IMR-90 (cell line): Measurements from ENCODE around the gene SIGLECL1. TPM values are rescaled to one million over a fixed set of nuclear protein-coding genes. Genes with fewer than 3 reads are reported as not detected.

Source experiments
- ATAC-seq: fragments of 200-7000 bp; cut with Tn5 transposase; 2 replicates; pipeline ENCODE4 v1.9.1; 2020; ENCODE audit warnings: low read depth, mild to moderate bottlenecking, moderate library complexity
- BruUV-seq: library from RNA; stranded (reverse); fragments of 400-500 nt; replicated peaks from 2 replicates; lab custom pipeline; 2021; lab: Mats Ljungman, UMichigan
- CTCF ChIA-PET: fragments of 300-600 bp; formaldehyde crosslinking; extraction: SDS; loops from one replicate; lab custom pipeline; 2021; ENCODE audit warnings: antibody characterized with exemption; lab: Yijun Ruan, JAX
- POLR2A ChIA-PET: fragments of 300-600 bp; sonication (Branson Sonifier 250); formaldehyde crosslinking; loops from one replicate; lab custom pipeline; 2022; ENCODE audit warnings: antibody characterized with exemption; ENCODE audit not compliant: unreplicated experiment; lab: Charles Lee
- DNase-seq: peaks from one replicate; pipeline ENCODE4 v3.0.0; 2013
- H2AFZ ChIP-seq: replicated peaks from 2 replicates; pipeline ENCODE3; 2013; ENCODE audit warnings: low read length, mild to moderate bottlenecking; ENCODE audit not compliant: poor library complexity
- H2AK5ac ChIP-seq: 2 replicates; pipeline ENCODE4 v1.6.1; 2013; ENCODE audit warnings: low read depth, low read length, inconsistent platforms
- H2AK9ac ChIP-seq: replicated peaks from 2 replicates; pipeline ENCODE3; 2013; ENCODE audit warnings: mild to moderate bottlenecking, low read depth, low read length, moderate library complexity; ENCODE audit not compliant: poor library complexity
- H2BK120ac ChIP-seq: 2 replicates; pipeline ENCODE4 v1.6.1; 2013; ENCODE audit warnings: low read depth, low read length, inconsistent platforms
- H2BK15ac ChIP-seq: 3 replicates; pipeline ENCODE4 v1.6.1; 2013; ENCODE audit warnings: low read depth, low read length, inconsistent platforms
- H2BK20ac ChIP-seq: 2 replicates; pipeline ENCODE4 v1.6.1; 2013; ENCODE audit warnings: low read depth, mild to moderate bottlenecking, inconsistent platforms, low read length, moderate library complexity
- H2BK5ac ChIP-seq: 2 replicates; pipeline ENCODE4 v1.6.1; 2013; ENCODE audit warnings: mild to moderate bottlenecking, low read depth, low read length, inconsistent platforms; ENCODE audit not compliant: poor library complexity, severe bottlenecking
- H3K14ac ChIP-seq: replicated peaks from 2 replicates; pipeline ENCODE4 v1.6.1; 2013; ENCODE audit warnings: low read depth, low read length, inconsistent platforms
- H3K18ac ChIP-seq: 2 replicates; pipeline ENCODE4 v1.6.1; 2013; ENCODE audit warnings: low read depth, low read length, control low read depth
- H3K23ac ChIP-seq: 2 replicates; pipeline ENCODE4 v1.6.1; 2013; ENCODE audit warnings: low read depth, low read length, inconsistent platforms
- H3K27ac ChIP-seq: 2 replicates; pipeline ENCODE4 v1.5.1; 2013; ENCODE audit warnings: mild to moderate bottlenecking, control low read depth, low read length; ENCODE audit not compliant: insufficient read depth
- H3K27me3 ChIP-seq: 2 replicates; pipeline ENCODE4 v1.6.1; 2013; ENCODE audit warnings: low read length; ENCODE audit not compliant: control insufficient read depth, insufficient read depth
- H3K36me3 ChIP-seq: 2 replicates; pipeline ENCODE4 v1.6.1; 2013; ENCODE audit warnings: low read length, mixed read lengths; ENCODE audit not compliant: control insufficient read depth, insufficient read depth
- H3K4ac ChIP-seq: 2 replicates; pipeline ENCODE4 v1.6.1; 2013; ENCODE audit warnings: low read depth, low read length, inconsistent platforms
- H3K4me1 ChIP-seq: 2 replicates; pipeline ENCODE4 v1.6.1; 2013; ENCODE audit warnings: low read length, mixed read lengths; ENCODE audit not compliant: control insufficient read depth, insufficient read depth
- H3K4me2 ChIP-seq: 2 replicates; pipeline ENCODE4 v1.6.1; 2013; ENCODE audit warnings: low read depth, mild to moderate bottlenecking, control low read depth, low read length, moderate library complexity
- H3K4me3 ChIP-seq: 2 replicates; pipeline ENCODE4 v1.5.1; 2013; ENCODE audit warnings: low read depth, mild to moderate bottlenecking, control low read depth, low read length, moderate library complexity; ENCODE audit not compliant: insufficient read depth
- H3K56ac ChIP-seq: 2 replicates; pipeline ENCODE4 v1.6.1; 2013; ENCODE audit warnings: low read length, inconsistent platforms; ENCODE audit not compliant: insufficient read depth; ENCODE audit errors: extremely low read depth
- H3K79me1 ChIP-seq, 2 experiments: 2 replicates each; pipeline ENCODE4 v1.6.1; 2013; ENCODE audit warnings: low read length in 2 of 2, inconsistent platforms in 1 of 2, low read depth in 1 of 2
- H3K9ac ChIP-seq: 2 replicates; pipeline ENCODE4 v1.6.1; 2013; ENCODE audit warnings: low read depth, low read length, control low read depth
- H3K9me1 ChIP-seq: 2 replicates; pipeline ENCODE4 v1.6.1; 2013; ENCODE audit warnings: low read length, inconsistent platforms; ENCODE audit not compliant: insufficient read depth
- H3K9me3 ChIP-seq: 2 replicates; pipeline ENCODE4 v1.6.1; 2013; ENCODE audit warnings: low read length; ENCODE audit not compliant: control insufficient read depth, insufficient read depth
- H4K20me1 ChIP-seq: 2 replicates; pipeline ENCODE4 v1.6.1; 2013; ENCODE audit warnings: low read length, inconsistent platforms; ENCODE audit not compliant: insufficient read depth
- H4K5ac ChIP-seq: 2 replicates; pipeline ENCODE4 v1.6.1; 2013; ENCODE audit warnings: mild to moderate bottlenecking, low read depth, low read length, control low read depth
- H4K8ac ChIP-seq, 2 experiments: 2 replicates each; pipeline ENCODE4 v1.6.1; 2013; ENCODE audit warnings: low read depth in 2 of 2, low read length in 2 of 2, control low read depth in 1 of 2, inconsistent platforms in 1 of 2
- H4K91ac ChIP-seq: 2 replicates; pipeline ENCODE4 v1.6.1; 2013; ENCODE audit warnings: low read depth, low read length, inconsistent platforms; ENCODE audit not compliant: insufficient read depth
- BHLHE40 ChIP-seq: fragments of 150-350 bp; IDR thresholded peaks from 2 replicates; pipeline ENCODE4 v1.6.1; 2016; ENCODE audit warnings: mild to moderate bottlenecking, low read depth, low read length
- CEBPB ChIP-seq: IDR thresholded peaks from 2 replicates; pipeline ENCODE4 v1.6.1; 2012; ENCODE audit warnings: low read depth, low read length, improper control_type of control experiment
- CHD1 ChIP-seq: IDR thresholded peaks from 2 replicates; pipeline ENCODE4 v1.6.1; 2012; ENCODE audit warnings: low read depth, low read length, improper control_type of control experiment
- CTCF ChIP-seq: conservative IDR thresholded peaks from 2 replicates; pipeline ENCODE4 v1.5.1; 2012; ENCODE audit warnings: mild to moderate bottlenecking, low read depth, low read length, improper control_type of control experiment
- ELK1 ChIP-seq: fragments of 150-350 bp; IDR thresholded peaks from 2 replicates; pipeline ENCODE4 v1.6.1; 2016; ENCODE audit warnings: low read depth, mild to moderate bottlenecking, low read length, moderate library complexity, borderline replicate concordance
- FOS ChIP-seq: fragments of 150-350 bp; IDR thresholded peaks from 2 replicates; pipeline ENCODE4 v1.6.1; 2016; ENCODE audit warnings: low read depth, low read length
- MAFK ChIP-seq: IDR thresholded peaks from 2 replicates; pipeline ENCODE4 v1.6.1; 2012; ENCODE audit warnings: low read depth, low read length, improper control_type of control experiment
- MAZ ChIP-seq: IDR thresholded peaks from 2 replicates; pipeline ENCODE4 v1.6.1; 2012; ENCODE audit warnings: low read depth, mild to moderate bottlenecking, low read length, improper control_type of control experiment, moderate library complexity, borderline replicate concordance
- MXI1 ChIP-seq: IDR thresholded peaks from 2 replicates; pipeline ENCODE4 v1.6.1; 2012; ENCODE audit warnings: low read depth, mild to moderate bottlenecking, low read length, moderate library complexity, borderline replicate concordance
- NFE2L2 ChIP-seq: fragments of 150-350 bp; IDR thresholded peaks from 2 replicates; pipeline ENCODE4 v1.6.1; 2016; ENCODE audit warnings: low read depth, mild to moderate bottlenecking, low read length
- POLR2A ChIP-seq: IDR thresholded peaks from 2 replicates; pipeline ENCODE4 v1.6.1; 2012; ENCODE audit warnings: mild to moderate bottlenecking, low read depth, low read length
- RAD21 ChIP-seq: IDR thresholded peaks from 2 replicates; pipeline ENCODE4 v1.6.1; 2012; ENCODE audit warnings: low read length, improper control_type of control experiment
- RCOR1 ChIP-seq: IDR thresholded peaks from 2 replicates; pipeline ENCODE4 v1.6.1; 2012; ENCODE audit warnings: mild to moderate bottlenecking, low read length, improper control_type of control experiment; ENCODE audit not compliant: insufficient replicate concordance
- RFX5 ChIP-seq: IDR thresholded peaks from 2 replicates; pipeline ENCODE4 v1.8.0; 2012; ENCODE audit warnings: low read depth, mild to moderate bottlenecking, low read length, moderate library complexity
- SMC3 ChIP-seq: fragments of 150-350 bp; IDR thresholded peaks from 2 replicates; pipeline ENCODE4 v1.6.1; 2016; ENCODE audit warnings: low read depth, mild to moderate bottlenecking, antibody characterized with exemption, low read length, moderate library complexity
- USF2 ChIP-seq: fragments of 150-350 bp; IDR thresholded peaks from 2 replicates; pipeline ENCODE4 v1.6.1; 2017; ENCODE audit warnings: mild to moderate bottlenecking, antibody characterized with exemption, low read length, low read depth
- WGBS, 2 experiments: methylation state at CpG; one replicate each; pipeline versions ENCODE4 v1.1.5 to v1.1.7; 2013; ENCODE audit warnings: missing lambda C conversion rate in 2 of 2; ENCODE audit not compliant: insufficient read length in 1 of 2; ENCODE audit errors: extremely low coverage in 2 of 2; 5-methylcytosine and 5-hydroxymethylcytosine counted together
- dilution Hi-C: fragments of 300-500 bp; cut with HindIII; formaldehyde crosslinking; loops from one replicate; pipeline ENCODE4 v1.14.3; 2018; ENCODE audit warnings: low sequenced_read_pairs; ENCODE audit not compliant: unreplicated experiment
- in situ Hi-C: fragments of 300-500 bp; cut with MboI; formaldehyde crosslinking; loops from 3 replicates; pipeline ENCODE4 v1.14.3; 2019; ENCODE audit warnings: low sequenced_read_pairs, inconsistent platforms, mixed read lengths
- intact Hi-C: fragments of 100-400 bp; cut with micrococcal nuclease; formaldehyde crosslinking; loops from 2 replicates; pipeline ENCODE4 v1.10.0; 2022
- polyA plus RNA-seq, 3 experiments: library from polyadenylated mRNA; depleted of rRNA; stranded (reverse); fragments of >200 nt; gene quantifications; 2 replicates each; pipeline ENCODE4 v1.2.3, GENCODE V29; 2012; ENCODE audit warnings: low replicate concordance in 1 of 3
- total RNA-seq: library from RNA; depleted of rRNA; stranded (reverse); fragments of >200 nt; gene quantifications from 2 replicates; pipeline ENCODE4 v1.2.3, GENCODE V29; 2012

Gene SIGLECL1
- total and polyA plus RNA-seq, 2 of the 4 experiments (the other 2 are of a cell fraction), result not detected

- H3K56ac ChIP-seq, result no peak overlapping the region
- no peaks in the 10 kb centered on the region for H3K36me3 ChIP-seq
- no peaks in the 10 kb centered on the region for H3K9me1 ChIP-seq
- no peak overlapping the region for H3K18ac ChIP-seq
- no peak overlapping the region for H4K8ac ChIP-seq
- no peaks in the 10 kb centered on the region for H3K79me1 ChIP-seq
- no peak overlapping the region for H3K4me2 ChIP-seq
- no peak overlapping the region for H2BK20ac ChIP-seq
- H2AK9ac ChIP-seq, result no peak overlapping the region
- CTCF ChIA-PET, result interaction anchor here (0.9 to 1.4 kb wide), 2 partner anchors 12 to 13 kb away, joined by 3 read pairs; no protein-coding TSS in a partner anchor
- no peak overlapping the region for H3K27ac ChIP-seq
- no peak overlapping the region for H2BK120ac ChIP-seq
- no peak overlapping the region for H2BK5ac ChIP-seq
- H4K20me1 ChIP-seq, result no peaks in the 10 kb centered on the region
- in situ Hi-C loops, result no loop called here
- H3K4me3 ChIP-seq, result no peak overlapping the region
- ATAC-seq, result no peak
- TF ChIP-seq NFE2L2 (no peak), BHLHE40 (no peak), POLR2A (no peak), RCOR1 (no peak), MXI1 (no peak), USF2 (no peak), SMC3 (no peak), MAFK (no peak), CHD1 (no peak), CEBPB (no peak), MAZ (no peak), RAD21 (no peak), RFX5 (no peak), ELK1 (no peak), CTCF (no peak), FOS (no peak)
- H2AK5ac ChIP-seq, result no peak overlapping the region
- dilution Hi-C loops, result no loop called here
- WGBS, 2 experiments, result 49% methylated on average over 11 of the region's 26 CpGs; no CpG with 5 or more reads in 1 of the 2 experiments
- intact Hi-C loops, result no loop called here
- H2BK15ac ChIP-seq, result no peak overlapping the region
- H2AFZ ChIP-seq, result no peak overlapping the region
- DNase-seq, result no peak
- H3K23ac ChIP-seq, result no peak overlapping the region
- BruUV-seq, result no TSS peak
- H3K4me1 ChIP-seq, result no peaks in the 10 kb centered on the region
- no peak overlapping the region for H3K14ac ChIP-seq
- POLR2A ChIA-PET, result no interaction called here
- H4K91ac ChIP-seq, result no peak overlapping the region
- H3K4ac ChIP-seq, result no peak overlapping the region
- H3K9me3 ChIP-seq, result peaks cover 4% of the 10 kb centered on the region; the same call in 1 of the 2 replicates
- no peaks in the 10 kb centered on the region for H3K27me3 ChIP-seq
- no peak overlapping the region for H3K9ac ChIP-seq
- H4K5ac ChIP-seq, result no peak overlapping the region
These were observed 20.2 kb downstream of the SIGLECL1 start for GRCh38 chr19:51271067-51271466.
